SK-MEL-5 (cell line): ENCODE measurements around the gene HMGCLL1. TPM values are rescaled to one million over a fixed set of nuclear protein-coding genes. Genes with fewer than 3 reads are reported as not detected.

Experiments
- DNase-seq: peaks from one replicate; pipeline ENCODE4 v3.0.0-alpha.2; 2016; ENCODE audit warnings: low read depth, low spot score
- in situ Hi-C: cut with HindIII; loops from 2 replicates; pipeline ENCODE4 v1.10.0; 2016; ENCODE audit warnings: low sequenced_read_pairs, high pct_unique_total_duplicates, low pct_unique_long_range_greater_than_20kb
- total RNA-seq: library from RNA; depleted of rRNA; stranded (reverse); fragments of >200 nt; shearing (Covaris generic); gene quantifications from 2 replicates; pipeline ENCODE4 v1.2.3, GENCODE V29; 2014

The HMGCLL1 gene
- total RNA-seq, 1 experiment from 2014 or later: not detected

DNA sequence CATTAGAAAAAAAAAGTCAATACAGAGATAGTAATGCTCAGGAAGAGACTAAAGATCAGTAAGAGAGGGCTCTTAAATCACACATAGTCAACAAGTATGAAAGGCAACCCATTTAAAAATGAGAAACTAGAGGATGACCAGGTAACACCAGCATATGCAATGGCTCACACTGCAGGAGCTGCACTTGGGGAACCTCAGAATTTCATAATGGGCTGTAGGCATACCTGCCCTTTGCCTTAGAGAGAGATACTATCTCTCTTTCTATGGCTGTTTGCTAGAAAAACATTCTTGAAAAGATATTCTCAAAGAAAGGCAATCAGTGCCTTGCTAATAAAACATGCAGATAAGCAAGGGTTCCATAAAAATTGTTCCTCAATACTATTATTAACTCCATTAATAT, 33.2 kb downstream of the HMGCLL1 start:
- in situ Hi-C loops: no loop called here

DNA sequence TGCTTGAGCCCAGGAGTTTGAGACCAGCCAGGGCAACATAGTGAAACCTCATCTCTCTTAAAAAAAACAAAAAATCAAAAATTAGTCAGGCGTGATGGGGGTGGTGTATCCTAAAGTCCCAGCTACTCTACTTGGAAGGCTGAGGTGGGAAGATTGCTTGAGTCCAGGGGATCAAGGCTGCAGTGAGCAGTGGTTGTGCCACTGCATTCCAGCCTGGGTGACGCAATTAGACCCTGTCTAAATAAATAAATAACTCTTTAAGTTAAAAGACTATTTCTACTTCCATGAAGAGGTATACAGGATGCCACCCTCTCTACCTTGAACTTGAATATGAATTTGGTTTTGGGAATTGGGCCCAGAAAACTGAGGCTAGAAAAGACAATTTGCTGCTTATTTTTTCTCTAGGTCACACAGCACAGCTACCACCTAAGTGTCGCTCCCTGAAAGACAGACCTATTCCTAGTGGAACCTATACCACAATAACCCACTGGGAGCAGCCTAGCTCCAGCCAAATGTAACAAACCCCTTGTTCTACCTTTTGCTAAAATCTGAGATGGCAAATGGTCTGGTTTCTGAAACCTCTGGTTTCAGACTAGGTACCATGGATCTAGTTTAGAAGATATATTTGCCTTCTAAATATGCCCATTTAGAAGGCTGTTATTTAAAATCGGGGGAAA, 35.2 kb downstream of the HMGCLL1 start:
- peak; percentile 23 for DNase-seq

More for the DNA sequence above, 33.2 kb downstream of the HMGCLL1 start:
- no peak for DNase-seq

DNA sequence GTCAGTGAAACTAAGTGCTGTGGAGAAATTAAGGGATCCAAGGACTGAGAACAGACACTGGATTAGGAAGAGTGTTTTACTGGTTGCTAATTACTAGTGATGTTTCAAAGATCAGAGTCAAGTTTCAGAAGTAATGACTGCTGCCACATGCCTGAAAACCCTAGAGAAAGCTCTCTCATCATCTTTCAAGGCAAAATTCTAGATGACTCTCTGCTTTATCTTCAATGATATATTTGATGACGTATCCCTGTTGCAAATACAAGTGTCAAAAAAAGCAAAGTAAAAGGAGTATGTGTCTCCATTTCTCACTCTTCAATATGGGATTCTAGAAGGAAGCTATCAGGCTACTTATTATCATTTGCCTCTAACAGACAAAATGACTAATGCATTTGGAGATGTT, 38.0 kb downstream of the HMGCLL1 start:
- no peak for DNase-seq
- in situ Hi-C loops: no loop called here

More for the DNA sequence above, 35.2 kb downstream of the HMGCLL1 start:
- in situ Hi-C loops: no loop called here

DNA sequence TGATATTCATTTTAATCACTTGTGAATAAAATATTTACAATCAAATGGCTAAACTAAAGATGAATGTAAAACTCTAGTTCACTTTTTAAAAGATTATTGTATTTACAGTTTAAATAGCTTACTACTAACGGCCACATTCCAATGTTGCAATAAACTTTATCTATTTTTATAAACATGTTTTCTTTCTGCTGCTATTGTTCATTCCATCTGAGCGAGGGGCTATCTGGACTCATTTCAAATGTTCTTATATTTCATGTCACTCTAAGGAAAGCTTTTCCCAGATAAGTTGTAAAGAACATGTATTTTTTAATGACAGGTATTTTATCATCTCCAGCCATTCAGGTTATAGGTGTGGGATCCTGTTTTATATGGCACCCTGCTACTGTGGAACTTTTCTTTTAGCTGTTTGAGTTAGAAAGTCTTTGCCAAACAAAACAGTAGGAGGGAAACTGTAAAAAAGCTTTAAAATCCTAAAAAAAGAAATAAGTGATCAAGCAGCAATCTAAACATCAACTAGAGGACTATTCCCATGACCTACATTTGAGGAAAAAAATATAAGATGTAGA, 42.5 kb downstream of the HMGCLL1 start:
- in situ Hi-C loops: no loop called here
- DNase-seq: no peak

DNA sequence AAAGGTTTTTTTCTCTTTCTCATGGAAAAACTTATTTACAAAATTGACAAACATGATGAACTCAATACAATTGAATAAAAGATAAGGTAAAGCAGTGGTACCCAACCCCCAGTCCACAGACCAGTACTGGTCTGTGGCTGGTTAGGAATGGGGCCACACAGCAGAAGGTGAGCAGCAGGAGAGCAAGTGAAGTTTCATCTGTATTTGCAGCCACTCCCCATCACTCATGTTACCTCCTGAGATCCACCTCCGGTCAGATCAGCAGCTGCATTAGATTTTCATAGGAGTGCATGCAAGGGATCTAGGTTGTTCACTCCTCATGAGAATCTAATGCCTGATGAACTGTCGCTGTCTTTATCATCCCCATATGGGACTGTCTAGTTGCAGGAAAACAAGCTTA, 47.5 kb downstream of the HMGCLL1 start:
- in situ Hi-C loops: no loop called here
- DNase-seq: no peak

DNA sequence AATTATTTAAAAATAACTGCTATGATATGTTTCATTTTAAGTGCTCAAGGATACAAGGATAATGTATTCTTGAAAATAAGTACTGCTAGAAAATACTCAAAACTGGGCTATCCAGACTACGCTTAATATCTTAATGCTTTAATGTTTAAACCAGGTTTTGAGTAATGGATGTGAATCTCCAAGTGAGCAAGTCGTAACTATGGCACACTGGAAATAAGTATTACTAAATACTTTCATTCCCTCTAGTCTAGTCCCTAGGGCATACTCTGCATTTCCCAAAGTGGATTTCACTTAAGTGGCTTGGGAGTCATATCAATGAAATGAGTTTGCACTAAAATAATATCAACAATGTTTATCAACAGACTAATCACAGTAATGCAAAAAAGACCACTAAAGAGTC, 48.1 kb downstream of the HMGCLL1 start:
- DNase-seq: no peak
- in situ Hi-C loops: no loop called here

DNA sequence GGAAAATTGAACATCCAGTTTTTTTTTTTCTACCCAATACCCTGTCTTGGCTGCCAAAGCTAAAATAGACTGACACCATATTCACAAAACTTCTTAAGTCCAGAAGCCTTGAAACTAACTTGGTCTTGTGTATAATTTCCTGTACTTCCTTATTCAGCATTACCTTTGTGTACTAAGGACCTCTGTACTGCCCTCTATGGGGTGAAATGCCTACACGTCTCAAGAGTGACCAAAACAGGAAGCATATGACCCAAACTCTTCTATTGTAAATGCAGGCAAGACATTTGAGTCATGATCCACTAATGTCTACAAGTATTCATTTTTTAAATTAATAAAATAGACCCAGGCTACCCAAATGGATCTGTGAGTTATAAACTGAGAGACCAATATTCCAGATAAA, 50.4 kb downstream of the HMGCLL1 start:
- DNase-seq: peak; percentile 65
- in situ Hi-C loops: no loop called here

DNA sequence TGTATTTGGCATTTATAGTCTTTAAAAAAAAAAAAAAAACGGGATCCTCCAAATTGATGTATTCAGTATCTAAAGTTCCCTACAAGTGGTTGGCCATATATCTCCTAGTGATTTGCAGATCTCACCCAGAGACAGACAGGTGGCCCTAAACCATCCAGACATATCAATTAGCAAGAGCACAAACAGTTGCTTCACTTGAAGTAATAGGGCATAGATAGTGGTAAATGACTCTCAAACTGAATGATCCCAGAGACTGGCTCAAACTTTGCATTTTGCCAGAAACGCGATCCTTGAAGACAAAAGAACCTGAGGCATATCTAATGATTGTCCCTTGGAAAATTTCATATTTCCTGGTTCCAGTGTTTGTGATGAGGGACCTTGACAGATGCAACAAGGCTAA, 54.6 kb downstream of the HMGCLL1 start:
- in situ Hi-C loops: no loop called here
- no peak for DNase-seq

DNA sequence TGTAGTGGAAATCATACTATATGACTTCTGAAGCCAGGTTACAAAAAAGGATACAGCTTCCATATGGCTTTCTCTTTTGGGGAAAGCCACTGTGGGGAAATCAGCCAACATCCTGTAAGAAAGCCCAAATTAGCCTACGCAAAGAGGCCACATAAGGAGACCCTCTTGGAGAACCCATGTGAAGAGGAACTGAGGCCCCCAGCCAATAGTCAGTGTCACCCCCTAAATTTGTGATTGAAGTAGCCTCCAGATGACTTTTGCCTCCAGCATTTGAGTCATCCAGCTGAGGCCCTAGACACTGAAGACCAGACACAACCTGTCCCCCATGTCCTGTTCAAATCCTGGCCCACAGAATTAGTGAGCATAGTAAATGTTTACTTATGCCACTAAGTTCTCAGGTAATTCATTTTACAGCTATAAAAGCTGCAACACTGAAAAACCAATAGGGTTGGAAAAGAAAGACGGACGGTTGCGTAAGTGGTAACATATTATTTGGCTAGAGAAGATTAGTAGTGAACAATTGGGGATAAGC, 60.4 kb downstream of the HMGCLL1 start:
- no peak for DNase-seq
- in situ Hi-C loops: no loop called here

GRCh38 chr6:55516736-55517135, 62.3 kb downstream of the HMGCLL1 start:
- no peak for DNase-seq
- in situ Hi-C loops: no loop called here

GRCh38 chr6:55512904-55513303, 66.1 kb downstream of the HMGCLL1 start:
- peak; percentile 20 for DNase-seq
- in situ Hi-C loops: no loop called here

DNA sequence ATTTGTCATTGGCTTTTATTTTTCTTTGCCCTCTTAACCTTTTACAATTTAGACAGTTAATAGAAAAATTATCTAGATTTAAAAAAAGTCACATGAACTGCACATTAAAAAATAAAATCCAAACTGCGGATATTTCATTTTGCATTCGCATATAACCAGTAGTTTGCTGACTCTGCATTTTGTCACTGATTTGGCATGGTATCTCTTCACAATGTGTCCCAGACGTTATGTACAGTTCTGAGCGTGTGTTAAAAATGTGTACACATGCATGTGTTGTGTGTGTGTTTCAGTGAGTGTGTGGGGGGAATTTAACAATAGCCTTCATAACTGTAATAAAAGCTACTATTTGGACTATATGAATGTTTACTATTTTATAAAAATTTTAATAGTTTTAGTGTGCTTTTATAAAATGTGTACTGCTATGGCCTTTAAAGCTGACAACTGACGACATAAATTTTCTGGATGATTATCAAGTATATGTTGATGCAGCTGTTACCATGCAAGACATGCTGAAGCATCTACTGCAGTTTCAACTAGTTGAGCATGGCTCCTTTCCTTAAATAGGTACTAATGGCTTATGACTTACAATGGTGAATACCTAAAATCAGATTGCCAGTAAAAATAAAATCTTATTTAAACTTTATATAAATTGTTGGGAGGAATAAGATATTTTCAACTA, 67.7 kb downstream of the HMGCLL1 start:
- in situ Hi-C loops: no loop called here
- DNase-seq: no peak

- DNase-seq: no peak
- in situ Hi-C loops: no loop called here
Measured at GRCh38 chr6:55499591-55499990, 79.4 kb downstream of the HMGCLL1 start.

DNA sequence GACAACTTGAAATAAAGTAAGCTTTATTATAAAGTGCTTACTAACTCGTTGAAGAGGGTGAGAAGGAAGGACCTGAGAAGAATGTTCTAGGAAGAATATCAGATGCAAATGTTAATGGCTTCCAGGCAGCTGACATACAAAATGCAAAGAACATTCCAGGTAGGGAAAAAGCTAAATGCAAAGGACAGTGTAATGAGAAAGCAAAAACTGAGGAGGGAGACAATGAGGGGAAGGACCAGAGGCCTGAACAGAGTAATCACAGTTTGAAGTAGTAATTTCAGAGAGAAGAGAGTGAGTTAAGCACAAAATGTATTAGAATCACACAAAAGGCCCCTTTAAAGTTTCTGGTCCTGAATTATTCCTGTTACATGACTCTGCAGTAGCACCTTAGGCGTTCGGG, 81.3 kb downstream of the HMGCLL1 start:
- in situ Hi-C loops: no loop called here
- DNase-seq: no peak

DNA sequence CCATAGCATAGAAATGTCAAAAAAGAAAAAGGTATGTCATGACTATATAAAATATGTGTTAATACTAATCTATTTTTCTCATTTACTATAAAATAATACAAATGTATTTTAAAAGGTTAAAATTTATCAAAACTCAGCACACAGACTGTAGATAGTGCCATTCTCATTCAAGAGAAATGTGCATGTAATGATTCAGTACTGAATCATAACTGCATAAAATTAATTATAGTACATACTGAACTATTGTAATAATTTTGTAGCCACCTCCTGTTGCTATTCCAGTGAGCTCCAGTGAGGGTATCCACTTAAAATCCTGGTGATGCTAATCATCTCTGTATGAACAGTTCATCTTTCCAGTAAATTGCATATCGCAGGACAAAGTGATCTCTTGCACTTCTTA, 82.8 kb downstream of the HMGCLL1 start:
- in situ Hi-C loops: no loop called here
- DNase-seq: no peak

GRCh38 chr6:55495277-55495676, 83.7 kb downstream of the HMGCLL1 start:
- DNase-seq: no peak
- in situ Hi-C loops: no loop called here

GRCh38 chr6:55494411-55494810, 84.6 kb downstream of the HMGCLL1 start:
- DNase-seq: no peak
- in situ Hi-C loops: no loop called here

DNA sequence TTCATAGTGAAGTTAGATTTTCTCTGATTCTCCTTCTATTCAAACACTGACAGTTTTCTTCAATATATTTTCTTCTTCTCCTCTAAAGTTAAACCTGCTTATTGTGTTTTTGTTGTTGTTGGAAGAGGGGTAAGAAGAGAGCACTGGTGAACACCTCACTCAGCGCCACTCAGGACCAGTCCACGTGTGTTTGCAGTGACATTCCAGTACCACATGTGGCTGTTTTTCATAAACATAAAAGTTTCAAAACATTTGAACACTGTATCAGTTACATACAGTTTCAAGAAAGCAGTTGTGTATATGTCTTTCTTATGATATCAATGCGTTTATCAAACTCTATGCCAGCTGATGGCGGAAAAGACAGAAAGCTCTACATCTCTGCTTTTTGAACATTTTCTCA, 86.7 kb downstream of the HMGCLL1 start:
- in situ Hi-C loops: no loop called here
- DNase-seq: no peak

DNA sequence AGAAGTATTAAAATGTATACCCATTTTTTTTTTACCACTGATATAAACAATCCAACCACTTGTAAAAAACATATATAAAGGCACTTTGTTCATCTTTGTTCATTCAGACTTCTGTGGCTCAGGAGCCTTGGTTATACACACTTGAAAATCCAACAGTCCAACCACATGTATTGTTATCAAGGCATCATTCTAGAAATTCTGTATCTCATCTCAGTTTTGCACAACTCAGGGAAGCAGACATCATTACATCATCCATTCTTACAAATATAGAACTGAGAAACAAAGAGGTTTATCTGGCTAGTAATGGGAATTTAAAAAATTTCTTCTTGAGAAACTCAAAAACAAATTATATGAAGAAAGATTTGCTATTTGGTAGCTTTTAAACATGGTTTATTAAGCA, 88.1 kb downstream of the HMGCLL1 start:
- in situ Hi-C loops: no loop called here
- no peak for DNase-seq
